Stimulated activated CD8-positive, alpha-beta memory T cell treated with anti-CD3 and anti-CD28 coated beads, Interleukin-12 subunit alpha, Interleukin-12 subunit beta, amount 100 ng/mL, for 24 hours (primary cell): ENCODE results near the gene IRAK3.
"Not testable (repeated sequence)": the region's sequence is repeated elsewhere in the genome, so short reads cannot be mapped to it uniquely, and the experiment has no call there.

Experiments
- DNase-seq: peaks from one replicate; pipeline ENCODE4 v3.0.0-alpha.2; 2020; ENCODE audit errors: extremely low read depth

The IRAK3 gene

DNA sequence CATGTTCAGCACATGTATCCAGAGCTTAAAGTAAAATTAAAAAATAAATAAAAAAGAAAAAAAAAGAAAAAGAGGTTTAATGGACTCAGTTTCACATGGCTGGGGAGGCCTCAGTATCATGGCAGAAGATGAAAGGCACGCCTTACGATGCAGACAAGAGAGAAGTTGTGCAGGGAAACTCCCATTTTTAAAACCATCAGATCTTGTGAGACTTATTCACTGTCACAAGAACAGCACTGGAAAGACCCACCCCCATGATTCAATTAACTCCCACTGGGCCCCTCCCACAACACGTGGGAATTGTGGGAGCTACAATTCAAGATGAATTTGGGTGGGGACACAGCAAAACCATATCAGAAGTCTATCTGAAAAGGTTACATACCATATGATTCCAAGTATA is 24.0 kb downstream of the IRAK3 start:
- not testable (repeated sequence) for DNase-seq

- DNase-seq = no peak
These were observed 28.4 kb downstream of the IRAK3 start for GRCh38 chr12:66217342-66217917.

GRCh38 chr12:66228462-66228861 is 39.4 kb downstream of the IRAK3 start:
- no peak for DNase-seq

GRCh38 chr12:66232263-66232662 is 43.2 kb downstream of the IRAK3 start:
- no peak for DNase-seq

DNA sequence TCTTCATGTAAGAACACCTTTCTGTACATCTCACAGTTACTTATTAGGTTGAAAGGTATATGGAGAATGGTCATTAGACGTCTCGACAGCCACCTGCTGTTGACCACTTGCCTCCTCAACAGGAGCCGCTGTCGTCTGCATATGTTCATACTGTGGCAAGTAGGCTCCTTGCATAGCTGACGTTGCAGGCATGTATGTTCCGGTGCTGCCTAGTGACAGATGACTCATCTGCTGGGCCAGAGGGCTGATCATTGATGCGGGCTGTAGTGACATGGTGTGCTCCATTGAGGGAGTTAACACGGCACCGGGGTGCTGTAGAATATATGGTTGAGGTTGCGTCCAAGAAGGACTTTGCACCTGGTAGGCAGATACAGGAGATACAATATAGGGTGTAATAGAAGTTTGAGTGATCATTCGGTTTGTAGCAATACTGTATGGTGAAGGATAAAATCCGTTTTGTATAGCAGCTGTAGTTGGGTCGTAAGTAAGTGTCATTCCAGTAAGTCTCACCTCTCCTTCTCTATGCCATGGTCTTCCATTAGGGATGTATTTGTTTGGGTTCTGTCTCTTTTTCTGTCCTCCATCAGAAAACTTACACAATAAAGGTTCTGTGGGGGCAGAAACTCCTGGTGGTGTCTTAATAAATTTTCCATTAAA is 45.2 kb downstream of the IRAK3 start:
- DNase-seq = not testable (repeated sequence)

- DNase-seq = not testable (repeated sequence)
These were observed 46.0 kb downstream of the IRAK3 start for GRCh38 chr12:66234773-66235625.

DNA sequence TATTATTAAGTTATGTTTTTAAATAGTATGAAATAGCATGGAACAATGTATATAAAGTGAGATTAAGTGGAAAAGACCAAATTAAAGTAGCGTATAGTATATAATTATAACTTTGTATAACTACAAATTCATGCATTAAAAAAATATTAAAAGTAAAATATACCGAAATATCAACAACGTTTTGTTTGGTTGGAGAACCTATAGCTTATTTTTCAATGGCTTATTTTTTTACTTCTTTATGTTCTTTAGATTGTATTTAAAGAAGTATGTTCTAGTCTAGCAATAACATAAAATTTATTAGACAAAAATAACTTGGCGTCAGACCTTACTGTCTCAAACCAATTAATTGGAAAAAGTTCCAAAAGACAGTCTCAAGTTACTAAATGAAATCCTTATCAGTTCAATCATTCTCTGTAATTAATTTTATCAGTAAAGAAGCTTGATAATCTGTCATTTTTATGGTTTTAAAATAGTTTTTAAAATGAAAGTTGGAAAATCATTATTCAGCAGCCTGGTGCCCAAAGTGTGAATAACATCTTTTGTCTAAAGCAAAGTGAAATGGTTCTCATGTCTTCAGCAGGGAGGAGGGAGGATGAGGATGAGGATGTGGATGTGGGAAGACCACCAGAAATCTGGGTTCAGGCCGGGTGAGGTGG is 46.7 kb downstream of the IRAK3 start:
- no peak for DNase-seq

GRCh38 chr12:66236282-66236675 is 47.3 kb downstream of the IRAK3 start:
- DNase-seq = not testable (repeated sequence)

DNA sequence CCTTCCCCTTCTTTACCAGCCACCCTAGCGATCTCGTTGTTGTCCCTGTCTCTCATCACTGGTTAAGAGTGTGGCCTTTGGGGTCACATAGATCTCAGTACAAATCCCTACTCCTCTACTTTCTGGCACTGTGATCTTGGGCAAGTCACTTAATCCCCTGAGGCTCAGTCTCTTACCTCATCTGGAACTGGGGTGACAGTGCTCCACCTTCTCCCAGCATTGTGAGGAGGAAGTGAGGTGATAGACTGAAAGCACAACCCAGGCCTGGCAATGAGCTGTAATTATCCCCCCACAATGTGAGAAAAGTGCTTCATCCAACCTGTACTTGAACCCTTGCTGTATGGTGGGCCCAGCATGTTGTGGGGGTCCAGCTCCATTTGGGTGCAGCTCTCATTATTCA is 48.0 kb downstream of the IRAK3 start:
- no peak for DNase-seq

DNA sequence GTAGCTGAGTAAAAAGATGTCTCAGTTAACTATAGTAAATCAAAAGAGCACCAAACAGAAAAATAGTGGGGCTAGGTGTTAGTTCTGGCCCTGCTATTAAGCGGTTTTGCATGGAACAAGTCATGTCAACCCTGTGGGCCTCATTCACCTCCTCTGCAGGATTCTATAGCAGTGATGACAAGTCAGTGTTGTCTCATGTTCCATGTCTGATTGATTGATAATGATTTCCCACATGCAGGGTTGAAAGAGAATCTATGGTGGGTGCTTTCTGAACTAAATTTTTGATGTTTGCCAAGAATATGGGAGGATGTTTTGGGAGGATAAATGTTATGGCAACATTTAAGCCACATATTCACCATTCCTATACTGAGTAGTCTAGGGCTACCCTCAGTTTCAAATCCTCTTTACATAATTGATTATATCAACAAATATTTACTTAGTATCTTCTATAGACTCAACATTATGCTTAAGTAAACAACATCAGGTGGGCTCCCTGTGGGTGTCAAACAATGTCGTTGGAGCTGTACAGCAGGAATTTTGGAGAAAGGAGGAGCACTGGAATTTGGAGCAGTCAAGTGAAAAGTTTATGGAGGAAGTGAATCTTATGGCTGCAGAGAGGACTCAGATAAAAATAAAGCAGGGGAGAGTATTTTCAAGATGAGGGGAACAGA is 48.6 kb downstream of the IRAK3 start:
- no peak for DNase-seq

- no peak for DNase-seq
These were observed 50.3 kb downstream of the IRAK3 start for GRCh38 chr12:66239295-66239694.

DNA sequence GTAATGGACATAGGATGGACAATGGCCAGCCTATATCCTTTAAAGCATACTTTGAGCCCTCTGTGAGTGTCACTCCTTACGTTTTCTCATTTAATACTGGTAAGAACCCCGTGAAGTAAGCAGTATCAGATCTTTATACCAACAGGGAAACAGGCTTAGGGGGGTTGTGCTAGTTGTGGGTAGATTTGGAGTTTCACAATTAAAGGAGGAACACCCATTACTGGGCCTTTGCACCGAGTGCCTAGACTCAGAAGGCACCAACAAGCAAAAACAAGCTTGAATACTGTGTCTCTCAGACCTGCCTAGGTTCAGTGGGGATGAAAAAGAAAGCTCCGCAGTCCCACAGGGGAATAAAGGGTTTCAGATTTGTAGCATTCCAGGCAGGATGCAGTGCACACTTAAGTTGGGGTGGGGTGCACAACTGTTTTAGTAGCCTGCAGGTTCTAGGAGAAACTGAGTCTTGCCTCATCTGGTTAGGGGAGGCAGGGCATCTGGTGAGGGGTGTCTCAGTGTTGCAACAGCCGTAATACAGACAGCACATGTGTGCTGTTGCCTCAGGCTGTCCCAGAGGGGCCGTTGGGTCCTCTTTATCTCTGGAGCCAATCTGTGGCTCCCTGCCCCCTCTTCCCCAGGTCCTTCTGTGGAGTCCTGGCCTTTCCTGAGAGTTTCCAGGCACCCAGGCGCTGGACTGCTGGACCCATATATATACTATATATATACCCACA is 51.2 kb downstream of the IRAK3 start:
- DNase-seq = no peak

GRCh38 chr12:66241061-66242043 is 52.3 kb downstream of the IRAK3 start:
- no peak for DNase-seq

DNA sequence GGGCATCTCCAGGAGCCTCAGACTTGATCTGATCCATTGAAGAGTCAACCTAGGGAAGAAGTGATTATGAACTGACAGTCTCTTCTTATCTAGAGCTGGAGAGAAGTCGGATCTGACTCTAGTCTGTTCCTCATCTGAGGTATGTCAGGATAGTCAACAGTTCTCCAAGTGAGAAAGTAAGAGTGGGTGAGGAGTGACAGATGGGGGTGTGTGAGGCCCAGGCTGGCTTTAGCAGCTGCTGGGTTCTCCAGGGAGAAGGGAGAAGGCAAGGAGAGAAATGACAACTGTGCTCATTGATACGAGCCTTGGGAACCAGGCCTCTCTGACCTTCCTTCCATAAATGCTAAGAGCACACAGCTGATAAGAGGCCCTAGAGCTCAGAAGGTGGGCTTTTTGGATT is 53.3 kb downstream of the IRAK3 start:
- no peak for DNase-seq

DNA sequence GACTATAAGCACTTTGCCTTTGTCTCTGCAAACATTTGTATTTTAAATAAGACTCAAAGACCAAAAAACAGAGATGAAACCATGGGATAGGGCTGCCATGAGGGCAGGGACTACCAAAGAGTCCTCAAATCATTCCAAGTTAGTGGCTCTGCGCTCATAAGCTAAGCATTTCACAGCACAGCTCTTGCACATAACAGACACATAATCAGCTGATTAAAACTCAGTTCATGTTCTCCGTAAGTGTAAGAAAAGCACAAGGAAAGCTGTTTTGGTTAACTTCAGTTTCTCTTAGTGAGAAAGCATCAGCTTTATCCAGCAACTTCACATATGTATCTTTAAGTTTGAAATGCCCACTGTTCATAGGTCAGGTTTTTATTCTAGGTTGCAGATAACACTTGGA is 54.9 kb downstream of the IRAK3 start:
- DNase-seq = no peak

- no peak for DNase-seq
These were observed 55.4 kb downstream of the IRAK3 start for GRCh38 chr12:66244446-66244845.

GRCh38 chr12:66247741-66248140 is 58.7 kb downstream of the IRAK3 start:
- no peak for DNase-seq

- no peak for DNase-seq
These were observed 62.0 kb downstream of the IRAK3 start for GRCh38 chr12:66251049-66251448.

GRCh38 chr12:66252771-66253170 is 63.8 kb downstream of the IRAK3 start:
- DNase-seq = no peak

GRCh38 chr12:66255737-66256136 is 66.7 kb downstream of the IRAK3 start:
- no peak for DNase-seq
